Measurements from ENCODE around the gene JAKMIP2.

DNA sequence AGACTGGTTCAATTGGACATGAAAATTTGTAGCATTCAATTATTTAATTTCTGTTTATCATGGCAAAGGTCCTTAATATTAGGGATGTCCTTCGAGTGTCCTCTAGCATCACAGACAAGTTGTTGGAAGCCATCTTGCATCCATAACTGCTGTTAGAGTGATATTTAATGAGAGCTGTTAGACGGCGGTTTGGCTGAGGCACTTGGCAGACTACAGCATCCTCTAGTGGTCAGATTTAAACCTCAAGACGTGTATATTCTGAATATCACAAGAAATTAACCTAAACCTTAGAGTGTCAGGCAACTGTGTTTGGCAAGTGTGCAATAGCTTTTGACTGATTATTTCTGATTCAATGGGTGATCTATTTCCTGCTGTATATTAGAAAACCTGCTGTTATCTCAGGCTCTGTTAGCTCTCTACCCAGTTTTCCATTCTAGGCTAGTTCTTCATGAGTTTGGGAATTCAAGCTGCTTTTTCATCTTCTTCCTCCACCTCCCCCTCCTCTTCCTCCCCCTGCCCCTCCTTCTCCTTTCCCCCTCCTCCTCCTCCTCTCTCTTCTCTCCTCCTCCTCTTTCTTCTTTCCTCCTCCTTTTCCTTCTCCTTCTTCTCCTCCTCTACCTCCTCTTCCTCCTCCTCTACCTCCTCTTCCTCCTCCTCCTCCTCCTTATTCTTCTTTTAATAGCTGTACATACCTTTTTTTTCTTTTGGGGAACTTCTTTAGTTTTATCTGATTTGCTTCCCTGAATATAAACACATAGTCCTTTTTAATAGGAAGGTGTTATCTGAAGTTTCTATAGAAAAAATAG, 40.4 kb upstream of the JAKMIP2 start:
- TF ChIP-seq, protein P1, sequence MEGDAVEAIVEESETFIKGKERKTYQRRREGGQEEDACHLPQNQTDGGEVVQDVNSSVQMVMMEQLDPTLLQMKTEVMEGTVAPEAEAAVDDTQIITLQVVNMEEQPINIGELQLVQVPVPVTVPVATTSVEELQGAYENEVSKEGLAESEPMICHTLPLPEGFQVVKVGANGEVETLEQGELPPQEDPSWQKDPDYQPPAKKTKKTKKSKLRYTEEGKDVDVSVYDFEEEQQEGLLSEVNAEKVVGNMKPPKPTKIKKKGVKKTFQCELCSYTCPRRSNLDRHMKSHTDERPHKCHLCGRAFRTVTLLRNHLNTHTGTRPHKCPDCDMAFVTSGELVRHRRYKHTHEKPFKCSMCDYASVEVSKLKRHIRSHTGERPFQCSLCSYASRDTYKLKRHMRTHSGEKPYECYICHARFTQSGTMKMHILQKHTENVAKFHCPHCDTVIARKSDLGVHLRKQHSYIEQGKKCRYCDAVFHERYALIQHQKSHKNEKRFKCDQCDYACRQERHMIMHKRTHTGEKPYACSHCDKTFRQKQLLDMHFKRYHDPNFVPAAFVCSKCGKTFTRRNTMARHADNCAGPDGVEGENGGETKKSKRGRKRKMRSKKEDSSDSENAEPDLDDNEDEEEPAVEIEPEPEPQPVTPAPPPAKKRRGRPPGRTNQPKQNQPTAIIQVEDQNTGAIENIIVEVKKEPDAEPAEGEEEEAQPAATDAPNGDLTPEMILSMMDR (conservative IDR thresholded peaks at IDR 0.05), result peak; percentile 83
- no peak for TF ChIP-seq EZH2 (IDR thresholded peaks at IDR 0.05; ENCODE audit: low read depth)
